Hepatocyte (in vitro differentiated cells): ENCODE measurements around the gene CCDC142. TPM values are rescaled to one million over a fixed set of nuclear protein-coding genes. Genes with fewer than 3 reads are reported as not detected.
"Not testable (repeated sequence)": the region's sequence is repeated elsewhere in the genome, so short reads cannot be mapped to it uniquely, and the experiment has no call there.

Source experiments
- DNase-seq: peaks from one replicate; pipeline ENCODE4 v3.0.0-alpha.2; 2016; ENCODE audit warnings: low spot score
- H2AFZ ChIP-seq: fragments of 200-600 bp; sonication (generic); 2 replicates; pipeline ENCODE4 v1.6.0; 2016; ENCODE audit warnings: antibody characterized with exemption, mild to moderate bottlenecking
- H3K27ac ChIP-seq: fragments of 200-600 bp; sonication (generic); 2 replicates; pipeline ENCODE4 v1.5.1; 2016; ENCODE audit warnings: mild to moderate bottlenecking
- H3K27me3 ChIP-seq: fragments of 200-600 bp; sonication (generic); 2 replicates; pipeline ENCODE4 v1.6.1; 2016
- H3K36me3 ChIP-seq: fragments of 200-600 bp; sonication (generic); replicated peaks from 2 replicates; pipeline ENCODE4 v1.5.1; 2016; ENCODE audit warnings: low read depth; ENCODE audit not compliant: insufficient read depth
- H3K4me1 ChIP-seq: fragments of 200-600 bp; sonication (generic); 2 replicates; pipeline ENCODE4 v1.5.1; 2016; ENCODE audit warnings: mild to moderate bottlenecking, moderate library complexity; ENCODE audit not compliant: insufficient read depth
- H3K4me2 ChIP-seq: fragments of 200-600 bp; sonication (generic); 2 replicates; pipeline ENCODE4 v1.6.0; 2016
- H3K4me3 ChIP-seq: fragments of 200-600 bp; sonication (generic); 2 replicates; pipeline ENCODE4 v1.5.1; 2016; ENCODE audit warnings: mild to moderate bottlenecking
- H3K79me2 ChIP-seq: fragments of 200-600 bp; sonication (generic); 2 replicates; pipeline ENCODE4 v1.6.0; 2017; ENCODE audit warnings: mild to moderate bottlenecking
- H3K9me2 ChIP-seq: fragments of 200-600 bp; sonication (generic); replicated peaks from 2 replicates; pipeline ENCODE4 v1.6.0; 2017; ENCODE audit warnings: mild to moderate bottlenecking; ENCODE audit not compliant: insufficient read depth
- H3K9me3 ChIP-seq: fragments of 200-600 bp; sonication (generic); 2 replicates; pipeline ENCODE4 v1.5.1; 2016; ENCODE audit warnings: low read depth, mild to moderate bottlenecking
- H4K20me1 ChIP-seq: fragments of 200-600 bp; sonication (generic); 2 replicates; pipeline ENCODE4 v1.6.0; 2016; ENCODE audit warnings: mild to moderate bottlenecking; ENCODE audit not compliant: insufficient read depth, poor library complexity, severe bottlenecking
- EZH2 ChIP-seq: fragments of 200-600 bp; sonication (generic); IDR thresholded peaks from 2 replicates; pipeline ENCODE4 v1.6.1; 2016; ENCODE audit warnings: antibody characterized with exemption, mild to moderate bottlenecking, borderline replicate concordance
- EZH2phosphoT487 ChIP-seq: fragments of 200-600 bp; sonication (generic); IDR thresholded peaks from one replicate; pipeline ENCODE4 v1.6.1; 2018; ENCODE audit warnings: antibody characterized with exemption, mild to moderate bottlenecking, low read depth, moderate library complexity; ENCODE audit not compliant: unreplicated experiment, severe bottlenecking
- WGBS: methylation state at CpG from one replicate; pipeline ENCODE4 v1.1.6; 2016; ENCODE audit warnings: low lambda C conversion rate; ENCODE audit errors: missing lambda C conversion rate; 5-methylcytosine and 5-hydroxymethylcytosine counted together
- polyA plus RNA-seq: library from polyadenylated mRNA; unstranded; fragments of >200 nt; fragmentation: Nextera tagmentation; extraction: Ambion mirVana; gene quantifications from 2 replicates; pipeline ENCODE4 v1.2.1, GENCODE V29; 2016
- total RNA-seq: library from RNA; depleted of rRNA; stranded (reverse); fragments of >200 nt; gene quantifications from 2 replicates; pipeline ENCODE4 v1.2.3, GENCODE V29; 2014
- TF ChIP-seq, protein P1 (sequence below): fragments of 200-600 bp; sonication (generic); IDR thresholded peaks from 2 replicates; pipeline ENCODE4 v1.5.1; 2016; ENCODE audit warnings: antibody characterized with exemption, mild to moderate bottlenecking; ENCODE audit not compliant: poor library complexity

Gene CCDC142
- total and polyA plus RNA-seq, 2 experiments from 2014 or later: 11.6 to 16.6 TPM

DNA sequence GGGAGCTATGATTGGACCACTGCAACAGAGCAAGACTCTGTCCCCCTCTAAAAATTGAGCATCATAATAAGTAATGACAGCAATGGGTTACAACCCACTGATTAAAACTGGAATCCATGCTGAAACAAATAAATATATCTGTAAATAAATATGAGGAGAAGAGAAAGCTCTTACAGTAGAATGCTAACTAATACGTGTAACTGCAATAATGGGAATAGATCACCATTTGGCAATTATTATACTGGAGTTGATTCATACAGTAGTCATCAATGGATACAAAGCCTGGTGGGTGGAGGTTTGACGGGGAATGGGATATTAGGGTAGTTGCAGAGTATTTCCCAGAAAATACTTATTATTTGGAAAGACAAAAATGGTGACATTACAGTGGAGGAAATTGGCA is 34.0 kb downstream of the CCDC142 start:
- H3K4me1 ChIP-seq: peaks cover 8% of the 10 kb centered on the region
- no peaks in the 10 kb centered on the region for H3K9me3 ChIP-seq
- H3K9me2 ChIP-seq: no peaks in the 10 kb centered on the region
- TF ChIP-seq EZH2 (no peak), EZH2phosphoT487 (no peak)
- TF ChIP-seq, protein P1, sequence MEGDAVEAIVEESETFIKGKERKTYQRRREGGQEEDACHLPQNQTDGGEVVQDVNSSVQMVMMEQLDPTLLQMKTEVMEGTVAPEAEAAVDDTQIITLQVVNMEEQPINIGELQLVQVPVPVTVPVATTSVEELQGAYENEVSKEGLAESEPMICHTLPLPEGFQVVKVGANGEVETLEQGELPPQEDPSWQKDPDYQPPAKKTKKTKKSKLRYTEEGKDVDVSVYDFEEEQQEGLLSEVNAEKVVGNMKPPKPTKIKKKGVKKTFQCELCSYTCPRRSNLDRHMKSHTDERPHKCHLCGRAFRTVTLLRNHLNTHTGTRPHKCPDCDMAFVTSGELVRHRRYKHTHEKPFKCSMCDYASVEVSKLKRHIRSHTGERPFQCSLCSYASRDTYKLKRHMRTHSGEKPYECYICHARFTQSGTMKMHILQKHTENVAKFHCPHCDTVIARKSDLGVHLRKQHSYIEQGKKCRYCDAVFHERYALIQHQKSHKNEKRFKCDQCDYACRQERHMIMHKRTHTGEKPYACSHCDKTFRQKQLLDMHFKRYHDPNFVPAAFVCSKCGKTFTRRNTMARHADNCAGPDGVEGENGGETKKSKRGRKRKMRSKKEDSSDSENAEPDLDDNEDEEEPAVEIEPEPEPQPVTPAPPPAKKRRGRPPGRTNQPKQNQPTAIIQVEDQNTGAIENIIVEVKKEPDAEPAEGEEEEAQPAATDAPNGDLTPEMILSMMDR: no peak
- no peak for DNase-seq
- H4K20me1 ChIP-seq: no peaks in the 10 kb centered on the region
- 88% methylated on average over 2 of the region's 2 CpGs for WGBS
- no peaks in the 10 kb centered on the region for H3K79me2 ChIP-seq
- no peak overlapping the region for H3K4me2 ChIP-seq
- H3K4me3 ChIP-seq: no peak overlapping the region
- H3K27ac ChIP-seq: no peak overlapping the region
- H3K36me3 ChIP-seq: no peaks in the 10 kb centered on the region
- H3K27me3 ChIP-seq: no peaks in the 10 kb centered on the region
- no peak overlapping the region for H2AFZ ChIP-seq

DNA sequence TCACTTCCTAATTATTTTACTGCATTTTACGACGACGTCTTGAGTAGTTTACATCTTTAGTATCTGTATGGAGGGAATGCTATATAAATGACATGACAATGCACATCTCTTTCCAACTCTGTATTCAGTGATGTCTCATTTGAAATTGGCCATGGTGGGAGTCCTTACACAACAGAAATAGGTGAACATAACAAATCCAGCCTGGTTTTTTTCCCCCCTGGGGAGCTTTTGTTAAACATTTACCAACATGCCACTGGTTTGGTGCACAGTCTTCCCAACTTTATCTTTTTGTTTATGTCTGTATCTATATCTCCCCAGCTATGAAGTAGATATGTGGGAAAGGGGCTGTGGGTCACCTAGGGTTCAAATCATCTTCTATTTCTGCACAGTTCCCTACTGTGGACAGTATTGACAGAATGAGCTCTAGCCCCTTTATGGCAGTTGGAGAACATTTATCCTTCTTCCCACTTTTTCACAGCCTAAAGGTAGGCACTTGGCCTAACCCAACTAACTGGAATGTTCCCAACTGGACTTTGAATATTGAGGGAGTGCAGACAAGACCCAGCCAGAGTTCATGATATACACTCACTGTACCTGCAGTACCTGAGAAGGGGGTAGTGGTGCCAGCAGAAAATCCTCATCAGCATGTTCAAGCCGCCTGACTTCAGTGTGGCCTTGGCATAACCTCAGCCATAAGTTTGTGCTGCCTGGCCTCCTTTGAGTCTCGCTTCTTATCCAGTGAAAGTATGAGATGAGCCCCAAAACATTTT is 35.4 kb downstream of the CCDC142 start:
- no peaks in the 10 kb centered on the region for H4K20me1 ChIP-seq
- H2AFZ ChIP-seq: no peak overlapping the region
- no peaks in the 10 kb centered on the region for H3K27me3 ChIP-seq
- no peak overlapping the region for H3K27ac ChIP-seq
- no peak overlapping the region for H3K4me3 ChIP-seq
- no peak overlapping the region for H3K4me2 ChIP-seq
- no peak for TF ChIP-seq EZH2
- no peak for TF ChIP-seq EZH2phosphoT487
- TF ChIP-seq, protein P1: no peak
- H3K9me2 ChIP-seq: no peaks in the 10 kb centered on the region
- DNase-seq: no peak
- H3K4me1 ChIP-seq: peaks cover 8% of the 10 kb centered on the region
- no peaks in the 10 kb centered on the region for H3K36me3 ChIP-seq
- no peaks in the 10 kb centered on the region for H3K79me2 ChIP-seq
- H3K9me3 ChIP-seq: no peaks in the 10 kb centered on the region
- WGBS: 92% methylated on average over 5 of the region's 5 CpGs

GRCh38 chr2:74444498-74445318 is 38.1 kb downstream of the CCDC142 start:
- DNase-seq: no peak
- H3K4me1 ChIP-seq: peaks cover 8% of the 10 kb centered on the region
- no peak for TF ChIP-seq EZH2
- TF ChIP-seq, protein P1: no peak
- TF ChIP-seq EZH2phosphoT487: no peak
- peak overlapping the region; percentile 42 for H3K4me2 ChIP-seq
- 63% methylated on average over 5 of the region's 5 CpGs for WGBS
- H3K9me2 ChIP-seq: no peaks in the 10 kb centered on the region
- no peak overlapping the region for H3K4me3 ChIP-seq
- H3K79me2 ChIP-seq: peaks cover 6% of the 10 kb centered on the region
- H2AFZ ChIP-seq: no peak overlapping the region
- H3K36me3 ChIP-seq: no peaks in the 10 kb centered on the region
- H3K9me3 ChIP-seq: no peaks in the 10 kb centered on the region
- no peaks in the 10 kb centered on the region for H4K20me1 ChIP-seq
- peak overlapping the region; percentile 43 for H3K27ac ChIP-seq
- no peaks in the 10 kb centered on the region for H3K27me3 ChIP-seq

GRCh38 chr2:74442483-74443297 is 40.1 kb downstream of the CCDC142 start:
- H3K4me1 ChIP-seq: peaks cover 24% of the 10 kb centered on the region
- H3K27me3 ChIP-seq, H3K9me2 ChIP-seq, DNase-seq, H3K36me3 ChIP-seq, H3K4me3 ChIP-seq, H3K9me3 ChIP-seq: not testable (repeated sequence)
- peak overlapping the region; percentile 86 for H3K4me2 ChIP-seq
- 84% methylated on average over 16 of the region's 16 CpGs for WGBS
- H3K79me2 ChIP-seq: peaks cover 26% of the 10 kb centered on the region
- peaks cover 19% of the 10 kb centered on the region for H4K20me1 ChIP-seq
- peak overlapping the region; percentile 50 for H2AFZ ChIP-seq
- H3K27ac ChIP-seq: peak overlapping the region; percentile 98
